Endodermal cell (in vitro differentiated cells): ENCODE data around the gene EXOSC10. TPM values are rescaled to one million over a fixed set of nuclear protein-coding genes. Genes with fewer than 3 reads are reported as not detected.
A peak's percentile ranks its signal among the peaks of the same experiment; 100 is the strongest.
"Not testable (repeated sequence)": the region's sequence is repeated elsewhere in the genome, so short reads cannot be mapped to it uniquely, and the experiment has no call there.

Experiments used
- DNase-seq: peaks from one replicate; pipeline ENCODE4 v3.0.0-alpha.2; 2017
- H3K27ac ChIP-seq: 2 replicates; pipeline ENCODE4 v1.5.1; 2013; ENCODE audit warnings: mild to moderate bottlenecking, low read depth, low read length, moderate library complexity
- H3K27me3 ChIP-seq: 2 replicates; pipeline ENCODE4 v1.6.1; 2013; ENCODE audit warnings: mild to moderate bottlenecking, low read length, moderate library complexity; ENCODE audit not compliant: insufficient read depth, control insufficient read depth, poor library complexity, severe bottlenecking
- H3K36me3 ChIP-seq: 2 replicates; pipeline ENCODE4 v1.7.0; 2013; ENCODE audit warnings: mild to moderate bottlenecking, low read length, moderate library complexity; ENCODE audit not compliant: control insufficient read depth, insufficient read depth
- H3K4me1 ChIP-seq: one replicate; pipeline ENCODE4 v1.7.0; 2013; ENCODE audit warnings: low read length; ENCODE audit not compliant: control insufficient read depth, insufficient read depth
- H3K4me3 ChIP-seq: 2 replicates; pipeline ENCODE4 v1.5.1; 2013; ENCODE audit warnings: mild to moderate bottlenecking, low read length, moderate library complexity
- H3K9ac ChIP-seq: 2 replicates; pipeline ENCODE4 v1.6.1; 2013; ENCODE audit warnings: mild to moderate bottlenecking, low read length, moderate library complexity; ENCODE audit not compliant: poor library complexity, severe bottlenecking; ENCODE audit errors: extremely low read depth
- H3K9me3 ChIP-seq: 2 replicates; pipeline ENCODE4 v1.6.1; 2013; ENCODE audit warnings: mild to moderate bottlenecking, low read length, moderate library complexity; ENCODE audit not compliant: control insufficient read depth
- H3K27ac Mint-ChIP-seq: 2 replicates; pipeline ENCODE4 v1.8.0; 2020; ENCODE audit warnings: mixed read lengths
- H3K27me3 Mint-ChIP-seq: 2 replicates; pipeline ENCODE4 v1.8.0; 2021; ENCODE audit warnings: mild to moderate bottlenecking, mixed read lengths; ENCODE audit not compliant: insufficient read depth
- H3K36me3 Mint-ChIP-seq: 2 replicates; pipeline ENCODE4 v1.8.0; 2020; ENCODE audit warnings: low read depth, mixed read lengths
- H3K4me1 Mint-ChIP-seq: 2 replicates; pipeline ENCODE4 v1.8.0; 2020; ENCODE audit warnings: mixed read lengths
- H3K4me3 Mint-ChIP-seq: 2 replicates; pipeline ENCODE4 v1.8.0; 2020; ENCODE audit warnings: mild to moderate bottlenecking, moderate library complexity, mixed read lengths
- H3K9me3 Mint-ChIP-seq: 2 replicates; pipeline ENCODE4 v1.8.0; 2020; ENCODE audit warnings: mild to moderate bottlenecking, mixed read lengths
- CTCF ChIP-seq: fragments of 200-600 bp; sonication (generic); conservative IDR thresholded peaks from 2 replicates; pipeline ENCODE4 v1.5.0; 2021; ENCODE audit warnings: antibody characterized with exemption, mild to moderate bottlenecking
- WGBS, 2 experiments: methylation state at CpG; one replicate each; pipeline versions ENCODE4 v1.1.5 to v1.1.7; 2013; ENCODE audit warnings: missing lambda C conversion rate in 2 of 2, mixed read lengths in 1 of 2; ENCODE audit not compliant: insufficient coverage in 1 of 2, insufficient read length in 1 of 2; 5-methylcytosine and 5-hydroxymethylcytosine counted together
- total RNA-seq, 2 donors: library from RNA; stranded (reverse); fragmentation: NEBNext Ultra II Directional in 1 of 2; extraction: Animal tissue kit (Norgen Biotek cat#: 25700) in 1 of 2; gene quantifications; 2 replicates in 1 of 2; 3 replicates in 1 of 2; pipeline ENCODE4 v1.2.1, GENCODE V29; 2021

EXOSC10 gene
- total RNA-seq, 2 donors from 2014 or later: 81.4 to 89.7 TPM

DNA sequence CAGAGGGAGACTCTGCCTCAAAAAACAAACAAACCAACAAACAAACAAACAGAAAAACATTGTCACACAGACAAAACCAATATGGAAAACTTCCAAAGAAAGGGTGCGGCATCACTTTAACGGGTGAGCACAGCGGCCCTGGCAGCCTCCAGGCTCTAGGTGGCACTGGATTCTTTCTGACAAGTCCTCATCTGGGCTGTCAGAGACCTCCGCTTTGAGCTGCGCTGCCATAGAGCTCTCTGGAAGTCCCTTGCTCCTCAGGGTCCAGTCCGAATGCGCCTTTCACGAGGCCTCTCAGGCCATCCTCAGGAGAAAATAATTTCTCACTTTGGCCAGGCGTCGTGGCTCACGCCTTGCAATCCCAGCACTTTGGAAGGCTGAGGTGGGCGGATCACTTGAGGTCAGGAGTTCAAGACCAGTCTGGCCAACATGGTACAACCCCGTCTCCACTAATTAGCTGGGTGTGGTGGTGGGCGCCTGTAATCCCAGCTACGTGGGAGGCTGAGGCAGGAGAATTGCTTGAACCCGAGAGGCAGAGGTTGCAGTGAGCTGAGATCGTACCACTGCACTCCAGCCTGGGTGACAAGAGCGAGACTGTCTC is 35.6 kb downstream of the EXOSC10 start:
- not testable (repeated sequence) for H3K27ac ChIP-seq, H3K9ac ChIP-seq, H3K4me1 ChIP-seq, H3K9me3 ChIP-seq, H3K4me3 ChIP-seq, H3K9me3 Mint-ChIP-seq, H3K4me1 Mint-ChIP-seq, H3K27me3 ChIP-seq, H3K27me3 Mint-ChIP-seq, H3K4me3 Mint-ChIP-seq, H3K27ac Mint-ChIP-seq
- H3K36me3 Mint-ChIP-seq: peaks cover 52% of the 10 kb centered on the region
- DNase-seq: peak; percentile 75
- peak; percentile 55 for TF ChIP-seq CTCF
- peaks cover 68% of the 10 kb centered on the region for H3K36me3 ChIP-seq
- 93 to 96% methylated on average over 11 to 18 of the region's 18 CpGs for whole genome bisulfite sequencing, 2 experiments

GRCh38 chr1:11062965-11063401 is 36.7 kb downstream of the EXOSC10 start:
- Mint-ChIP-seq H3K27ac (no peak overlapping the region), H3K4me1 (peaks cover 5% of the 10 kb centered on the region), H3K36me3 (peaks cover 46% of the 10 kb centered on the region), H3K27me3 (no peaks in the 10 kb centered on the region), H3K9me3 (no peaks in the 10 kb centered on the region), H3K4me3 (no peak overlapping the region)
- Histone ChIP-seq H3K9me3 (no peaks in the 10 kb centered on the region), H3K27me3 (no peaks in the 10 kb centered on the region), H3K4me1 (peaks cover 3% of the 10 kb centered on the region), H3K9ac (no peak overlapping the region), H3K4me3 (no peak overlapping the region), H3K27ac (no peak overlapping the region), H3K36me3 (peaks cover 59% of the 10 kb centered on the region)
- DNase-seq: no peak
- WGBS, 2 experiments: 87 to 96% methylated on average over 2 to 3 of the region's 3 CpGs
- TF ChIP-seq CTCF: no peak

GRCh38 chr1:11061652-11062365 is 37.9 kb downstream of the EXOSC10 start:
- no peaks in the 10 kb centered on the region for H3K27me3 Mint-ChIP-seq
- H3K4me3 ChIP-seq: no peak overlapping the region
- peaks cover 5% of the 10 kb centered on the region for H3K4me1 Mint-ChIP-seq
- no peaks in the 10 kb centered on the region for H3K9me3 ChIP-seq
- no peak for DNase-seq
- WGBS, 2 experiments: 91 to 92% methylated on average over 4 to 5 of the region's 5 CpGs
- peaks cover 3% of the 10 kb centered on the region for H3K4me1 ChIP-seq
- no peak overlapping the region for H3K9ac ChIP-seq
- no peak overlapping the region for H3K27ac ChIP-seq
- H3K36me3 ChIP-seq: peaks cover 57% of the 10 kb centered on the region
- no peak overlapping the region for H3K27ac Mint-ChIP-seq
- peaks cover 46% of the 10 kb centered on the region for H3K36me3 Mint-ChIP-seq
- no peaks in the 10 kb centered on the region for H3K9me3 Mint-ChIP-seq
- TF ChIP-seq CTCF: peak; percentile 28
- no peaks in the 10 kb centered on the region for H3K27me3 ChIP-seq
- H3K4me3 Mint-ChIP-seq: no peak overlapping the region
